AG20443 (cell line): Measurements from ENCODE around the gene ACR.
"Not testable (repeated sequence)": the region's sequence is repeated elsewhere in the genome, so short reads cannot be mapped to it uniquely, and the experiment has no call there.

Experiments
- DNase-seq: peaks from one replicate; pipeline ENCODE4 v3.0.0; 2012; ENCODE audit warnings: low spot score, mixed read lengths

The ACR gene

GRCh38 chr22:50780244-50780643 lies 42.2 kb downstream of the ACR start:
- not testable (repeated sequence) for DNase-seq

DNA sequence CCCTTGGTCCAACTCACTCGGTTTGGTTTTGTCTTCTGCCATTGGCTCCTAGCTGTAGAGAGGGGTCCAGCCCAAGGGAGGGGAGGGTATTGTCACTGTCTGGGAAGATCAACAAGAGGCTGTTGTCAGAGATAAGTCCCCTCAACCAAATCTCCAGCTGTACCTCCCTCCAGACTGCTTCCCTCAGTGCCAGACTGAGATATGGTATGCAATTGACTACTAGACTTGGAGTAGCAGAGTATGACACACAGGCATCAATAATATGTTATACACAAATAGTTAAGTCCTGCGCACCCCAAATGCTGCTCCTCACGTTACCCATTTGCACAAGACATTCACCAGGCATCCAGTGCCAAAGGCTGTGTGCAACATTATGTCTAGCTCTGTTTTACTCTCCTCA lies 44.2 kb downstream of the ACR start:
- DNase-seq, result not testable (repeated sequence)

GRCh38 chr22:50783033-50783879 lies 45.3 kb downstream of the ACR start, which contains the start of gene RABL2B:
RABL2B (minus strand) TSS chr22:50783636; CDS start chr22:50782294, 1,342 bp downstream.
- peak; percentile 92 for DNase-seq

GRCh38 chr22:50783880-50784276 lies 45.9 kb downstream of the ACR start:
- not testable (repeated sequence) for DNase-seq

- DNase-seq, result not testable (repeated sequence)
These were observed 47.3 kb downstream of the ACR start for GRCh38 chr22:50785289-50785688.

GRCh38 chr22:50786936-50787335 lies 48.9 kb downstream of the ACR start:
- not testable (repeated sequence) for DNase-seq
